ENCODE results near the gene CCDC183. TPM values are rescaled to one million over a fixed set of nuclear protein-coding genes. Genes with fewer than 3 reads are reported as not detected.

CCDC183 gene
- total RNA-seq, 1 experiment from 2014 or later, result 1.1 TPM

DNA sequence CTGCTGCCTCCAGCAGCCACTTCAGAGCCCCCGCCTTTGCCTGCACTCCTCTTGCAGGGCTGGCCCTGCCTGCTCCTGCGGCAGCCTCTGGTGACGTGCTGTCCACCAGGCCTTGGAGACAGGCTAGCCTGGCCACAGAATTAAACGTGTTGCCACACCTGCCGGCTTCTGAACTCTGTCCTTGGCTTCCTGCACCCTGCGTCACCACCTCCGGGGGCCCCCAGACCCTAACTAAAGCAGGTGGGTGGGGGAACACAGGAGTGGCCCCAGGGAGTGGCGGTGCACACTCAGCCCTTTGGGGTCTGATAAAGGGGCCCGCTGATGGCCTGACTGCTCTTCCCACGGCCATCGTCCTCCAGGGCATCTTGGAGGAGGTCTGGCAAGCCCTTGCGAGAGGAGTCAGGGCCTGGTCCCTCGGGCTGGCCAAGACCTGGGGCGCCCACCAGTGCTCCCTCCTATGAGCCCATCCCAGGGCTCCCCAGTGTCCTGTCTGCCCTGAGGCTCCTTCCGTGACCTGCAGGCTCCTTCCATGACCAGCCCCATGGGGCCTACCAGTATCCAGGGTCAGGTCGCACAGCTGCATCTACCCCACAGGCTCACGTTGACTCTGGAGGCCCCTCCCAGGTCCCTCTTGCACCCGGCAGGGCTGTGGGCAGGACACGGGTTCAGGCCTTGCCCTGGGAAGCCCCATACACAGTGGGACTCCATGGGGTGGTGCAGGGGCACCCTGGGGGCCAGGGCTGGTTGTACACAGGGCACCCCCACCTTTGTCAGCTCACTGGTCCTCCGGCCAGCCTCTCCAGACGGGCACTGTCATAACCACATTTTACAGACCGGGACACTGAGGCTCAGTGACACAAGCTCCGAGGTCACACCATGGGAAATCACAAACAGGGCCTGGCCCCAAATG is 55.0 kb downstream of the CCDC183 start:
- H3K14ac ChIP-seq (ENCODE audit: insufficient read depth, low read length), result no peak overlapping the region
- H3K27ac ChIP-seq (ENCODE audit: insufficient read length, low read depth, low read length), result no peak overlapping the region
- no peaks in the 10 kb centered on the region for H3K79me1 ChIP-seq (ENCODE audit: insufficient read depth, low read depth, low read length, poor library complexity, severe bottlenecking)
- H2BK120ac ChIP-seq (ENCODE audit: low read depth, low read length, poor library complexity, severe bottlenecking), result no peak overlapping the region
- no peak overlapping the region for H2AFZ ChIP-seq (ENCODE audit: low read length)
- no peaks in the 10 kb centered on the region for H4K20me1 ChIP-seq (ENCODE audit: control insufficient read depth, insufficient read depth, insufficient read length)
- Mint-ChIP-seq H3K4me3 (peak overlapping the region in 1 of 2 experiments; percentile 15; a peak in 2 of 5 replicates), H3K27me3 (ENCODE audit: low read depth) (peaks cover 2% of the 10 kb centered on the region), H3K9me3 (no peaks in the 10 kb centered on the region), H3K27ac (no peak overlapping the region), H3K4me1 (peaks cover 2 to 5% of the 10 kb centered on the region in 2 experiments; a peak in 3 of 4 replicates), H3K36me3 (ENCODE audit: insufficient read depth in 1 of 3, low read depth in 3 of 3) (peaks cover 0 to 12% (median 10%) of the 10 kb centered on the region in 3 experiments; a peak in 4 of 7 replicates)
- H4K5ac ChIP-seq (ENCODE audit: insufficient read length, low read depth, low read length), result no peak overlapping the region
- DNase-seq, result no peak
- H2BK15ac ChIP-seq (ENCODE audit: low read depth, low read length), result no peak overlapping the region
- peaks cover 8% of the 10 kb centered on the region for H3K23me2 ChIP-seq (ENCODE audit: insufficient read length, low read depth, low read length, poor library complexity, severe bottlenecking)
- no peak overlapping the region for H4K91ac ChIP-seq (ENCODE audit: insufficient read length, low read depth, low read length)
- no peaks in the 10 kb centered on the region for H3K4me1 ChIP-seq (ENCODE audit: insufficient read depth, low read length)
- no peak overlapping the region for H2BK12ac ChIP-seq (ENCODE audit: insufficient read length, low read depth, low read length)
- no peaks in the 10 kb centered on the region for H3K79me2 ChIP-seq (ENCODE audit: insufficient read depth, low read length)
- no peak overlapping the region for H3K4ac ChIP-seq (ENCODE audit: low read depth, low read length)
- no peak overlapping the region for H3K9ac ChIP-seq (ENCODE audit: extremely low read depth, insufficient read length, low read length)
- TF ChIP-seq, protein P1, sequence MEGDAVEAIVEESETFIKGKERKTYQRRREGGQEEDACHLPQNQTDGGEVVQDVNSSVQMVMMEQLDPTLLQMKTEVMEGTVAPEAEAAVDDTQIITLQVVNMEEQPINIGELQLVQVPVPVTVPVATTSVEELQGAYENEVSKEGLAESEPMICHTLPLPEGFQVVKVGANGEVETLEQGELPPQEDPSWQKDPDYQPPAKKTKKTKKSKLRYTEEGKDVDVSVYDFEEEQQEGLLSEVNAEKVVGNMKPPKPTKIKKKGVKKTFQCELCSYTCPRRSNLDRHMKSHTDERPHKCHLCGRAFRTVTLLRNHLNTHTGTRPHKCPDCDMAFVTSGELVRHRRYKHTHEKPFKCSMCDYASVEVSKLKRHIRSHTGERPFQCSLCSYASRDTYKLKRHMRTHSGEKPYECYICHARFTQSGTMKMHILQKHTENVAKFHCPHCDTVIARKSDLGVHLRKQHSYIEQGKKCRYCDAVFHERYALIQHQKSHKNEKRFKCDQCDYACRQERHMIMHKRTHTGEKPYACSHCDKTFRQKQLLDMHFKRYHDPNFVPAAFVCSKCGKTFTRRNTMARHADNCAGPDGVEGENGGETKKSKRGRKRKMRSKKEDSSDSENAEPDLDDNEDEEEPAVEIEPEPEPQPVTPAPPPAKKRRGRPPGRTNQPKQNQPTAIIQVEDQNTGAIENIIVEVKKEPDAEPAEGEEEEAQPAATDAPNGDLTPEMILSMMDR (conservative IDR thresholded peaks at IDR 0.05), result no peak
- H2BK20ac ChIP-seq (ENCODE audit: low read depth, low read length, poor library complexity, severe bottlenecking), result no peak overlapping the region
- H4K8ac ChIP-seq (replicated peaks; ENCODE audit: insufficient read length, low read depth, low read length), result no peak overlapping the region
- no peak overlapping the region for H2BK5ac ChIP-seq (ENCODE audit: insufficient read length, low read length)
- H3K56ac ChIP-seq (ENCODE audit: insufficient read length, low read depth, low read length), result no peak overlapping the region
- no peaks in the 10 kb centered on the region for H3K9me3 ChIP-seq (ENCODE audit: control insufficient read depth, low read depth, low read length)
- WGBS (ENCODE audit: extremely low coverage, insufficient read length, low lambda C conversion rate), result no CpG with 5 or more reads among the region's 23 CpGs
- H2AK5ac ChIP-seq (ENCODE audit: insufficient read length, low read length), result no peak overlapping the region
- no peak overlapping the region for H3K4me2 ChIP-seq (ENCODE audit: insufficient read depth, insufficient read length, low read length)
- H3K27me3 ChIP-seq (ENCODE audit: insufficient read depth, low read length), result no peaks in the 10 kb centered on the region
- no peak overlapping the region for H3T11ph ChIP-seq (ENCODE audit: low read length)
- H3K23ac ChIP-seq (ENCODE audit: insufficient read length, low read depth, low read length), result no peak overlapping the region
- H3K18ac ChIP-seq (ENCODE audit: insufficient read length, low read depth, low read length), result no peak overlapping the region
